HepG2 (cell line): ENCODE results near the gene ATP8B4.

ENCODE experiments used
- ETV6 ChIP-seq: sonication (generic); formaldehyde crosslinking; conservative IDR thresholded peaks from 2 replicates; pipeline ENCODE4 v1.4.0; 2020; ENCODE audit warnings: missing genetic modification reagents
- HDAC2 ChIP-seq: sonication (generic); formaldehyde crosslinking; IDR thresholded peaks from 2 replicates; pipeline ENCODE4 v1.4.0; 2020; ENCODE audit warnings: missing genetic modification reagents
- HMG20B ChIP-seq: conservative IDR thresholded peaks from 2 replicates; pipeline ENCODE4 v1.6.1; 2016; ENCODE audit warnings: missing genetic modification reagents, missing compliant biosample characterization
- NFYC ChIP-seq: IDR thresholded peaks from 2 replicates; pipeline ENCODE4 v1.6.1; 2016; ENCODE audit warnings: missing genetic modification reagents, missing compliant biosample characterization
- PBX3 ChIP-seq: sonication (generic); formaldehyde crosslinking; IDR thresholded peaks from 2 replicates; pipeline ENCODE4 v1.8.1; 2023; ENCODE audit warnings: missing genetic modification reagents, inconsistent platforms, borderline replicate concordance
- TCF12 ChIP-seq, 2 experiments: fragments of 450-650 bp in 1 of 2; sonication (generic) in 1 of 2; formaldehyde crosslinking in 1 of 2; IDR thresholded peaks; 2 replicates each; pipeline versions ENCODE4 v1.6.1 to v1.8.0; 2017 to 2022; ENCODE audit warnings: antibody characterized with exemption in 1 of 2, mild to moderate bottlenecking in 1 of 2, missing genetic modification reagents in 1 of 2, moderate library complexity in 1 of 2
- THAP7 ChIP-seq: sonication (generic); formaldehyde crosslinking; IDR thresholded peaks from 2 replicates; pipeline ENCODE4 v1.8.1; 2023; ENCODE audit warnings: mild to moderate bottlenecking, missing genetic modification reagents
- ZNF891 ChIP-seq: sonication (generic); formaldehyde crosslinking; IDR thresholded peaks from 2 replicates; pipeline ENCODE4 v1.5.0; 2020; ENCODE audit warnings: mild to moderate bottlenecking, missing genetic modification reagents
- ZSCAN30 ChIP-seq: sonication (generic); formaldehyde crosslinking; IDR thresholded peaks from 2 replicates; pipeline ENCODE4 v1.5.0; 2020; ENCODE audit warnings: mild to moderate bottlenecking, missing genetic modification reagents

- TF ChIP-seq PBX3, result no peak
- no peak for TF ChIP-seq HMG20B (CRISPR knock-in tag)
- TF ChIP-seq THAP7 (CRISPR knock-in tag), result no peak
- no peak for TF ChIP-seq ZNF891
- TF ChIP-seq TCF12 (IDR thresholded peaks at IDR 0.05), result no peak
- no peak for TF ChIP-seq TCF12 (CRISPR knock-in tag; IDR thresholded peaks at IDR 0.05)
- no peak for TF ChIP-seq NFYC (CRISPR knock-in tag)
- no peak for TF ChIP-seq ETV6 (CRISPR knock-in tag)
- no peak for TF ChIP-seq ZSCAN30 (CRISPR knock-in tag)
- TF ChIP-seq HDAC2 (CRISPR knock-in tag), result no peak
Observed at GRCh38 chr15:50064673-50065072, 54.4 kb downstream of the ATP8B4 start.
